Measurements from ENCODE around the gene QKI.

DNA sequence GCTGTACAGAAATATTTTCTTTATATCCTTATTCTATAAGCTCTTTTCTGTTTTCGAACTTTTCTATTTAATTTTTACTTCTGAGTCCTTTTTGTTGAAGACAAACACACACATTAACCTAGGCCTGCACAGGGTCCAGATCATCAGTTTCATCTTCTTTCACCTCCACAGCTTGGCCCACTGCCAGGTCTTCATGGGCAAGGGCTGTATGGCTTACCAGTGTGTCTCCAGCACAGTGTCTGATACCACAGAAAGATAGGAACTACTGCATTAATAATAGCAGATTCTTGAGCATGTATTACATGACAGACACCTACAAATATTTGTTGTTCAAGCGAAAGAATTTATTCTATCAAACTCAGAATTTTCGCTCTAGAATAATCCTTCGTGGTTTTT is 24.4 kb downstream of the QKI start:
- TF ChIP-seq, protein P1, sequence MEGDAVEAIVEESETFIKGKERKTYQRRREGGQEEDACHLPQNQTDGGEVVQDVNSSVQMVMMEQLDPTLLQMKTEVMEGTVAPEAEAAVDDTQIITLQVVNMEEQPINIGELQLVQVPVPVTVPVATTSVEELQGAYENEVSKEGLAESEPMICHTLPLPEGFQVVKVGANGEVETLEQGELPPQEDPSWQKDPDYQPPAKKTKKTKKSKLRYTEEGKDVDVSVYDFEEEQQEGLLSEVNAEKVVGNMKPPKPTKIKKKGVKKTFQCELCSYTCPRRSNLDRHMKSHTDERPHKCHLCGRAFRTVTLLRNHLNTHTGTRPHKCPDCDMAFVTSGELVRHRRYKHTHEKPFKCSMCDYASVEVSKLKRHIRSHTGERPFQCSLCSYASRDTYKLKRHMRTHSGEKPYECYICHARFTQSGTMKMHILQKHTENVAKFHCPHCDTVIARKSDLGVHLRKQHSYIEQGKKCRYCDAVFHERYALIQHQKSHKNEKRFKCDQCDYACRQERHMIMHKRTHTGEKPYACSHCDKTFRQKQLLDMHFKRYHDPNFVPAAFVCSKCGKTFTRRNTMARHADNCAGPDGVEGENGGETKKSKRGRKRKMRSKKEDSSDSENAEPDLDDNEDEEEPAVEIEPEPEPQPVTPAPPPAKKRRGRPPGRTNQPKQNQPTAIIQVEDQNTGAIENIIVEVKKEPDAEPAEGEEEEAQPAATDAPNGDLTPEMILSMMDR (IDR thresholded peaks at IDR 0.05; ENCODE audit: borderline replicate concordance, extremely low read depth, low read length, poor library complexity, severe bottlenecking) = no peak
- no peak for TF ChIP-seq EZH2 (IDR thresholded peaks at IDR 0.05; ENCODE audit: borderline replicate concordance, low read depth, low read length, severe bottlenecking)

Measured in DND-41 (cell line).